CD4-positive, CD25-positive, alpha-beta regulatory T cell (primary cell): ENCODE measurements around the gene ZNF614. TPM values are rescaled to one million over a fixed set of nuclear protein-coding genes. Genes with fewer than 3 reads are reported as not detected.
A peak's percentile ranks its signal among the peaks of the same experiment; 100 is the strongest.
"Not testable (repeated sequence)": the region's sequence is repeated elsewhere in the genome, so short reads cannot be mapped to it uniquely, and the experiment has no call there.

Source experiments
- ATAC-seq, 2 donors: fragments of 150-1000 bp; cut with Tn5 transposase; one replicate each; pipeline ENCODE4 v1.10.0; 2021; ENCODE audit warnings: low read depth in 2 of 2, moderate number of reproducible peaks in 2 of 2, moderate library complexity in 1 of 2
- DNase-seq, 3 donors: peaks; one replicate each; pipeline versions ENCODE4 v3.0.0 to v3.0.0-alpha.2; 2012 to 2022; ENCODE audit warnings: mixed read lengths in 1 of 3
- H3K27ac ChIP-seq: one replicate; pipeline ENCODE4 v1.7.0; 2013; ENCODE audit warnings: mild to moderate bottlenecking, low read length; ENCODE audit not compliant: insufficient read depth, poor library complexity, severe bottlenecking
- H3K27me3 ChIP-seq: one replicate; pipeline ENCODE4 v1.7.0; 2013; ENCODE audit warnings: low read length; ENCODE audit not compliant: control insufficient read depth, insufficient read depth
- H3K36me3 ChIP-seq: one replicate; pipeline ENCODE4 v1.7.0; 2013; ENCODE audit warnings: mild to moderate bottlenecking, low read length, moderate library complexity; ENCODE audit not compliant: control insufficient read depth, insufficient read depth
- H3K4me1 ChIP-seq: 2 replicates; pipeline ENCODE4 v1.7.0; 2013; ENCODE audit warnings: mild to moderate bottlenecking, low read length; ENCODE audit not compliant: insufficient read depth, control insufficient read depth, poor library complexity, severe bottlenecking
- H3K4me3 ChIP-seq: one replicate; pipeline ENCODE4 v1.7.0; 2013; ENCODE audit warnings: low read depth, mild to moderate bottlenecking, low read length, moderate library complexity
- H3K9me3 ChIP-seq, 2 experiments: 1 replicate in 1 of 2; 2 replicates in 1 of 2; pipeline ENCODE4 v1.7.0; 2013; ENCODE audit warnings: low read length in 2 of 2, mild to moderate bottlenecking in 1 of 2, moderate library complexity in 1 of 2; ENCODE audit not compliant: control insufficient read depth in 2 of 2
- H3K27ac Mint-ChIP-seq, 3 donors: one replicate each; pipeline ENCODE4 v1.8.0; 2020 to 2022; ENCODE audit warnings: mild to moderate bottlenecking in 3 of 3, mixed read lengths in 3 of 3, moderate library complexity in 2 of 3
- H3K27me3 Mint-ChIP-seq: one replicate; pipeline ENCODE4 v1.8.0; 2022; ENCODE audit warnings: mild to moderate bottlenecking, mixed read lengths
- H3K36me3 Mint-ChIP-seq: one replicate; pipeline ENCODE4 v1.8.0; 2020; ENCODE audit warnings: mixed read lengths
- H3K4me1 Mint-ChIP-seq, 4 donors: one replicate each; pipeline ENCODE4 v1.8.0; 2020 to 2022; ENCODE audit warnings: mixed read lengths in 4 of 4, mild to moderate bottlenecking in 1 of 4
- H3K4me3 Mint-ChIP-seq, 4 donors: one replicate each; pipeline ENCODE4 v1.8.0; 2020 to 2022; ENCODE audit warnings: mild to moderate bottlenecking in 4 of 4, mixed read lengths in 4 of 4, moderate library complexity in 3 of 4
- H3K9me3 Mint-ChIP-seq, 7 donors: one replicate each; pipeline ENCODE4 v1.8.0; 2020 to 2022; ENCODE audit warnings: mixed read lengths in 7 of 7, mild to moderate bottlenecking in 3 of 7, moderate library complexity in 2 of 7
- polyA plus RNA-seq, 4 donors: library from polyadenylated mRNA; unstranded; fragments of 300-500 nt; fragmentation: Illumina TruSeq; gene quantifications; one replicate each; pipeline ENCODE4 v1.2.3, GENCODE V29; 2021
- total RNA-seq: library from RNA; stranded (reverse); gene quantifications from one replicate; pipeline ENCODE4 v1.2.3, GENCODE V29; 2022

Gene ZNF614
- total RNA-seq (5.1 TPM), polyA plus RNA-seq (1 to 10 TPM; 3.3 to 7.2 (median 3.8) TPM)

GRCh38 chr19:52028027-52028779 is at the start of gene ZNF614:
ZNF614 (minus strand) TSS chr19:52028379; CDS start chr19:52025745, 2,634 bp downstream.
- Histone ChIP-seq H3K9me3 (peaks cover 56 to 75% of the 10 kb centered on the region in 2 experiments), H3K27ac (peak within 1 kb of the TSS; percentile 82), H3K4me3 (peak within 1 kb of the TSS; percentile 91), H3K4me1 (peaks cover 13% of the 10 kb centered on the region), H3K27me3 (no peaks in the 10 kb centered on the region), H3K36me3 (peaks cover 31% of the 10 kb centered on the region)
- Mint-ChIP-seq H3K9me3 (peaks cover 4 to 68% (median 33%) of the 10 kb centered on the region in 7 donors), H3K36me3 (peaks cover 34% of the 10 kb centered on the region), H3K4me1 (peaks cover 13 to 33% (median 19%) of the 10 kb centered on the region in 4 donors), H3K27me3 (no peaks in the 10 kb centered on the region), H3K4me3 (peak within 1 kb of the TSS; percentile 90 to 95 (median 94)), H3K27ac (peak within 1 kb of the TSS; percentile 95 to 99 (median 99))
- peak; percentile 87 for ATAC-seq
- peak; percentile 60 to 91 (median 89) for DNase-seq

GRCh38 chr19:52070496-52070895 is 42.3 kb upstream of the ZNF614 start:
- Histone ChIP-seq H3K27me3 (no peaks in the 10 kb centered on the region), H3K4me3 (peak overlapping the region; percentile 9), H3K27ac (no peak overlapping the region), H3K4me1 (no peaks in the 10 kb centered on the region), H3K36me3 (peaks cover 91% of the 10 kb centered on the region), H3K9me3 (peaks cover 89 to 100% of the 10 kb centered on the region in 2 experiments)
- Mint-ChIP-seq H3K4me1 (peaks cover 0 to 11% (median 2%) of the 10 kb centered on the region in 4 donors), H3K27me3 (no peaks in the 10 kb centered on the region), H3K27ac (no peak overlapping the region), H3K9me3 (peaks cover 7 to 92% (median 52%) of the 10 kb centered on the region in 7 donors), H3K36me3 (peaks cover 83% of the 10 kb centered on the region), H3K4me3 (peak overlapping the region in 1 of 4 donors; percentile 36)
- no peak for DNase-seq
- ATAC-seq, result no peak

- H3K27me3 Mint-ChIP-seq, result no peaks in the 10 kb centered on the region
- H3K4me1 Mint-ChIP-seq, result peaks cover 0 to 11% (median 2%) of the 10 kb centered on the region in 4 donors
- ATAC-seq, result no peak
- Histone ChIP-seq H3K27ac (no peak overlapping the region), H3K4me1 (no peaks in the 10 kb centered on the region), H3K27me3 (no peaks in the 10 kb centered on the region), H3K9me3 (peaks cover 88 to 100% of the 10 kb centered on the region in 2 experiments), H3K36me3 (peaks cover 82% of the 10 kb centered on the region), H3K4me3 (no peak overlapping the region)
- no peak for DNase-seq
- no peak overlapping the region for H3K27ac Mint-ChIP-seq
- H3K4me3 Mint-ChIP-seq, result no peak overlapping the region
- H3K36me3 Mint-ChIP-seq, result peaks cover 80% of the 10 kb centered on the region
- peaks cover 6 to 92% (median 47%) of the 10 kb centered on the region in 7 donors for H3K9me3 Mint-ChIP-seq
Observed at GRCh38 chr19:52069653-52070052, 41.5 kb upstream of the ZNF614 start.

GRCh38 chr19:52066258-52066863 is 38.2 kb upstream of the ZNF614 start:
- no peak overlapping the region for H3K4me3 Mint-ChIP-seq
- H3K9me3 Mint-ChIP-seq, result peaks cover 7 to 88% (median 49%) of the 10 kb centered on the region in 7 donors
- Histone ChIP-seq H3K4me3 (peak overlapping the region; percentile 21), H3K27ac (no peak overlapping the region), H3K9me3 (peaks cover 75 to 99% of the 10 kb centered on the region in 2 experiments), H3K36me3 (peaks cover 49% of the 10 kb centered on the region), H3K27me3 (no peaks in the 10 kb centered on the region), H3K4me1 (no peaks in the 10 kb centered on the region)
- H3K4me1 Mint-ChIP-seq, result peaks cover 0 to 7% (median under 1%) of the 10 kb centered on the region in 4 donors
- no peak for DNase-seq
- no peaks in the 10 kb centered on the region for H3K27me3 Mint-ChIP-seq
- no peak overlapping the region for H3K27ac Mint-ChIP-seq
- no peak for ATAC-seq
- H3K36me3 Mint-ChIP-seq, result peaks cover 56% of the 10 kb centered on the region

GRCh38 chr19:52065399-52065798 is 37.2 kb upstream of the ZNF614 start:
- Mint-ChIP-seq H3K27ac (no peak overlapping the region), H3K27me3 (no peaks in the 10 kb centered on the region), H3K36me3 (peaks cover 50% of the 10 kb centered on the region), H3K4me3 (no peak overlapping the region), H3K4me1 (peaks cover 0 to 7% (median under 1%) of the 10 kb centered on the region in 4 donors), H3K9me3 (peaks cover 0 to 88% (median 45%) of the 10 kb centered on the region in 7 donors)
- Histone ChIP-seq H3K4me3 (no peak overlapping the region), H3K9me3 (peaks cover 74 to 99% of the 10 kb centered on the region in 2 experiments), H3K36me3 (peaks cover 40% of the 10 kb centered on the region), H3K4me1 (no peaks in the 10 kb centered on the region), H3K27me3 (no peaks in the 10 kb centered on the region), H3K27ac (no peak overlapping the region)
- DNase-seq (no peak), ATAC-seq (no peak)

GRCh38 chr19:52056480-52056879 is 28.3 kb upstream of the ZNF614 start:
- not testable (repeated sequence) for H3K27me3 ChIP-seq, H3K36me3 ChIP-seq, H3K27ac Mint-ChIP-seq, H3K27ac ChIP-seq, H3K4me1 ChIP-seq, H3K4me3 ChIP-seq, ATAC-seq, H3K4me1 Mint-ChIP-seq, DNase-seq, H3K4me3 Mint-ChIP-seq, H3K27me3 Mint-ChIP-seq
- H3K9me3 ChIP-seq, result peaks cover 43 to 60% of the 10 kb centered on the region in 2 experiments
- peaks cover 34% of the 10 kb centered on the region for H3K36me3 Mint-ChIP-seq
- peaks cover 0 to 88% (median 45%) of the 10 kb centered on the region in 7 donors for H3K9me3 Mint-ChIP-seq

GRCh38 chr19:52051736-52052135 is 23.6 kb upstream of the ZNF614 start:
- H3K27me3 ChIP-seq, ATAC-seq, H3K4me3 Mint-ChIP-seq, H3K27me3 Mint-ChIP-seq, H3K4me1 ChIP-seq, H3K36me3 ChIP-seq, H3K4me3 ChIP-seq, H3K27ac ChIP-seq, DNase-seq, H3K27ac Mint-ChIP-seq: not testable (repeated sequence)
- H3K4me1 Mint-ChIP-seq, result peaks cover 0 to 30% (median 13%) of the 10 kb centered on the region in 4 donors
- H3K9me3 ChIP-seq, result peaks cover 26 to 38% of the 10 kb centered on the region in 2 experiments
- peaks cover 31% of the 10 kb centered on the region for H3K36me3 Mint-ChIP-seq
- peaks cover 0 to 56% (median 31%) of the 10 kb centered on the region in 7 donors for H3K9me3 Mint-ChIP-seq
